HG02840 (cell line): ENCODE results near the gene ARSB.
"Not testable (repeated sequence)": the region's sequence is repeated elsewhere in the genome, so short reads cannot be mapped to it uniquely, and the experiment has no call there.

ENCODE experiments used
- ATAC-seq: cut with Tn5 transposase; IDR thresholded peaks from one replicate; pipeline ENCODE4 v1.9.1; 2021; ENCODE audit warnings: mild to moderate bottlenecking, moderate library complexity, moderate number of reproducible peaks; ENCODE audit not compliant: unreplicated experiment, low FRiP score

Gene ARSB

GRCh38 chr5:78997090-78997489 is 12.0 kb upstream of the ARSB start:
- no peak for ATAC-seq

DNA sequence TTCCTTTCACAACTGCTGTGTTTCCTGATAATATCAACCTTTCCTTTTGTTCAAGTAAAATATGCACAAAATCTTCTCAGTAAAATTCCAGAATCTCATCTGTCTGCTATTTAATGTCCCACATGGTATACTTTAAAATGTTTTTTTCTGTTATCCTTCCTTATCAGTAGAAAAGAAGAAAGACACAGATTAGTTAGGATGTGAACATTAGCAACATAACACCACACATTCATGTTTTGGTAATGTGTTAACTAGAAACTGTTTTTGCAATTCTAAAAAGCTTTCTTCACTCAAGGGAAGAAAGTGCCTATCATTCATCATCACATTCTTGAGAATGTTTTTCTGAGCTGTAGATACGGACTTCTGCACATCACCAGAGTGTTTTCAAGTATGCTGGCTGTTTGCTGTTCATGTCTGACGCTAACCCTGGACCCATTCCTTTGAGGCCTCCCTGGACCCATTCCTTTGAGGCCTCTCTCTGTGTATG is 10.5 kb upstream of the ARSB start:
- ATAC-seq = no peak

GRCh38 chr5:78993165-78993564 is 8.1 kb upstream of the ARSB start:
- ATAC-seq = no peak

DNA sequence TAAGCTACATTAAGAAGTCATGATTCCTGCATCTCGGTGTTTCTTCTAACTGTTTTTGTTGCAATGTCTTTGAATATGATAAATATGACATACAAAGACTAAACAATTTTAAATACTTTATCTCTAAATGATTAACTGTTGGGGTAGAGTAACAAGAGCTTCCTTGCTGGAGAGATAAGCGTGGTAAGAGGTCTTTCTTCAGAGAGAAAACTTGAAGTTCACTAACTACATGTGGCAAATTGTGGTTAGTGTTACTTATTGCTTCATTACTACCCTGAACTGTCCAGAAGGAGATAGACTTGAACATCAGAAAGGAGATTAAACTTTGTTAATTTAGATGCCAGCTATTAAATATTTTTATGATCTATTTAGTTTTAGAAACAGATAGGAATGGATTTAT is 7.0 kb upstream of the ARSB start:
- ATAC-seq = no peak

- ATAC-seq = no peak
These were observed 4.0 kb upstream of the ARSB start for GRCh38 chr5:78989080-78989479.

GRCh38 chr5:78985725-78986223 is 664 bp upstream of the ARSB start:
- ATAC-seq = peak; percentile 66

- ATAC-seq = peak; percentile 57
These were observed 533 bp downstream of the ARSB start for GRCh38 chr5:78984439-78985115.

- no peak for ATAC-seq
These were observed 1.3 kb downstream of the ARSB start for GRCh38 chr5:78983601-78984438.

GRCh38 chr5:78983194-78983593 is 1.9 kb downstream of the ARSB start:
- ATAC-seq = not testable (repeated sequence)

DNA sequence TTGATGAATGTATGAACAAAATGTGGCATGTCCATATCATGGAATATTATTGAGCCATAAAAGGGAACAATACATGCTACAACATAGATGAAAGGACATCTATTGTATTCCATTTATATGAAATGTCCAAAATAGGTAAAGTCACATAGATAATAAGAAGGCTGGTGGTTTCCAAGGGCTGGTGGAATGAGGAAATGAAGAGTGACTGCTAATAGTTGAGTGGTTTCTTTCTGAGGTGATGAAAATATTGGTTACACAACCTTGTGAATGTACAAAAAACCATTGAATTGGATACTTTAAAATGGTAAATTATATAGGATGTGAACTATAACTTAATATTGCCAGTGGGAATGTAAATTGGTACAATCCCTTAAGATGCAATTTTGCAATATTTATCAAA is 5.2 kb downstream of the ARSB start:
- ATAC-seq = no peak

- ATAC-seq = no peak
These were observed 5.9 kb downstream of the ARSB start for GRCh38 chr5:78979117-78979742.

DNA sequence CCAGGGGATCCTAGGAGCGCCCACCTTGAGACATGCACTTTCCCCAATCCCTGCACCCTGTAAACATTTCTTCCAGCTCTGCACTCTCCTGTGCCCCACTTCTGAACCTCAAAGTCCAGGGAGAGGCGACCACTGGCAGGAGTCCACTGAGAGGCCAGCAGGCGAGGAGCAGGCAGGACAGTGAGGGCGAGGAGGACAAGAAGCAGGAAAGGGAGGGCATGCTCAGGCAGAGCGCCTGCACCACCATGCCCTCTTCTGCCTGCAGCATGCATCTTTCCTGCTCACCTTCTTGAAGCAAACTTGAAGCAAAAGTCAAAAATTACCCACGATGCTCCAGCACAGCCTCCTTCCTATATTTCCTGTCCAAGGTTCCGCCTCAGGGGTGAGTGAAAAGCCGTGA is 10.1 kb downstream of the ARSB start:
- no peak for ATAC-seq

GRCh38 chr5:78974601-78975000 is 10.5 kb downstream of the ARSB start:
- ATAC-seq = no peak

DNA sequence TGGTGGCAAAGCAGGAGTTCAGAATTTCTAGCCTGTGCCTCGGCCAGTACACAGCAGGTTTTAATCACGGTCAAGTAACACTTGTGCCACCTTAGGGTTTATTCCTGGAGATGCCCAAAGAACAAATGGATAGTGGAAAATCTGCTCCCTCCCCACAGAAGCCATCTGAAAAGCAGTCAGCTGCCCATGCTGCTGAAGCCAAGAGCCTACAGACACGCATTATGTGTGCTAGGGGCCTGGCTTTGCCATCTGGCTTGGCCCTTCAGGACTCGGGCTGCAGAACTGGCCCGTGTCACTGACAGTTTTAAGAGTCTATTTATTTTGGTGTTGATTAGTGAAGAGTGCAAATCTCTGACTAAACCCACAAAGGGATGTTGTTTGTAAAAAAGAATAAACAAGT is 11.1 kb downstream of the ARSB start:
- ATAC-seq = no peak

- no peak for ATAC-seq
These were observed 12.3 kb downstream of the ARSB start for GRCh38 chr5:78972654-78973428.

GRCh38 chr5:78971998-78972397 is 13.1 kb downstream of the ARSB start:
- ATAC-seq = no peak

DNA sequence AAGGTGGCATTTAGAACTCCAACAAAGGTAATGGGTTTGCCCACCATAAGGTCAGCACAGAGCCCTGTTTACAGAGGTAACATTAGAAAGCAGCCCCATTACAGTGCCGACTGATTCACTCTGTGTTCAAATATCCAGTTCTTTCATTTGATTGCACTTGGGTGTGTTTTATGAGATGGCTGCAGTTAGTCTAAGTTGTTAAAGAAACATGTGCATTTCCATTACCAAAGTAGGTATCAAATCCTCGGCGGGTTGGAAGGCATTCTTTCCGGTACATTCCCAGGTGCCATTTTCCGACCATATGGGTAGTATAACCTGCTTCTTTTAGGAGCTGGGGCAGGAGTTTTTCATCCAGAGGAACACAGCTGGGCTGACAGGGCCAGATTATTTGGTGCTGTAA is 16.3 kb downstream of the ARSB start:
- ATAC-seq = no peak

GRCh38 chr5:78964889-78965288 is 20.2 kb downstream of the ARSB start:
- ATAC-seq = no peak

- no peak for ATAC-seq
These were observed 23.4 kb downstream of the ARSB start for GRCh38 chr5:78961743-78962142.

DNA sequence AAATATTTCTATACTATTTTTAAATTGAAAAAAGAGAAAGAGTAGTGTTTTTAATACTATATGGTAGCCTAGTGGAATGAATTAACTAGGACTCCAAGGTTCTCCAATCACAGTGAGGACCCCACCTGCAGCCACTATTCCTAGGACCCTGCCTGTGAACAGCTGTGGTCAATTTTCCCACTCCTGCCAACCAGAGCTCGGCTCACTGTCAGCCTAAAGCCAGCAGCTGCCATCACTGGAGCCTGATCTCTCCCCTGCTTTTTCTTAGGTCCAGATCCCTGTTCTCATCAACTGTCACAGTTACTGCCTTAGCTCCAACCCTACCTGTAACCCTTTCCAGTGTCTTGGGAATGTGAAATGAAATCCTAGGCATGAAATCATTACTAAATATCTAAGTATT is 25.3 kb downstream of the ARSB start:
- no peak for ATAC-seq
